GM12873 (cell line): Measurements from ENCODE around the gene AMD1.

Experiments
- CTCF ChIP-seq: IDR thresholded peaks from 2 replicates; pipeline ENCODE4 v1.5.1; 2012; ENCODE audit warnings: low read depth, mild to moderate bottlenecking, moderate library complexity, low read length, control low read depth; ENCODE audit not compliant: insufficient read depth; ENCODE audit errors: missing control alignments

The AMD1 gene

GRCh38 chr6:110881546-110882273 lies 7.1 kb downstream of the AMD1 start:
- no peak for TF ChIP-seq CTCF

GRCh38 chr6:110882274-110882619 lies 7.7 kb downstream of the AMD1 start:
- TF ChIP-seq CTCF, result no peak

GRCh38 chr6:110882824-110883554 lies 8.4 kb downstream of the AMD1 start:
- TF ChIP-seq CTCF, result no peak

- TF ChIP-seq CTCF, result no peak
Measured at GRCh38 chr6:110884321-110884720, 9.7 kb downstream of the AMD1 start.

- no peak for TF ChIP-seq CTCF
Measured at GRCh38 chr6:110885526-110885925, 10.9 kb downstream of the AMD1 start.

GRCh38 chr6:110886555-110887167 lies 12.1 kb downstream of the AMD1 start:
- TF ChIP-seq CTCF, result no peak

GRCh38 chr6:110890288-110890687 lies 15.7 kb downstream of the AMD1 start:
- no peak for TF ChIP-seq CTCF
